NCI-H510A (cell line): ENCODE results near the gene RGL1.

Experiments used
- DNase-seq: peaks from one replicate; lab custom pipeline; 2025; lab: John Stamatoyannopoulos, UW

Gene RGL1

DNA sequence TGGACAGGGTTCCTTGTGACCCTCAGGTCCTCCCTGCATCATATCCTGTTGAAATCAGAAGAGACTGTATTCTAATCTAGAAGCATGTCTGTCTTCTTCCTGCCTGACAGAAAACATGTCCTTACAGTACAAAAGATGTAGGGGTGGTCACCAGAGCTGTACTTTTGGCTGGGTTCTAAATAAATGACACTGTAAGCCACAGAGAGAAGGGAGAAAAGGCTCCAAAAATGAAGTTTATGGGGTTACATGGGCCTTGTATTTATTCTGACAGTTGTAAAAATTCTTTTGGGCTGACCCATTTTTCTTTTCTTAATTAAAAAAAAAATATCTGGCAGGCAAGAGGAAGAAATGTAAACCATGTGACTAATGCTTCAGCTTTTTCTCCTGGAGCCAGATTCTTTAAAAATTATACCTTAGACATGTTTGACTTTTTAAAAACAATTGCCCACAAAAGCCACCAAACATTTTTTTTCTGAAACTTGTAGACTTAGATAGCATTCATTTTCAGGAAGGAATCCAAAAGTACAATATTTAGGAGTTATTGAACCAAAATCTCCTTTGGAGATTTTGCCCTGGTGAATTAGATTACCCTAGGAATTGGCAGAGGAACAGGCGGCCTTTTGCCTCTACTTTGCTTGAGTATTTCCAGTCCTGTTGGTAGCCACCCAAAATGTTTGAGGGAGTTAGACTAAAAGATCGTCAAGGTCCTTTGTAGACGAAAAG is 17.1 kb downstream of the RGL1 start:
- DNase-seq: no peak

DNA sequence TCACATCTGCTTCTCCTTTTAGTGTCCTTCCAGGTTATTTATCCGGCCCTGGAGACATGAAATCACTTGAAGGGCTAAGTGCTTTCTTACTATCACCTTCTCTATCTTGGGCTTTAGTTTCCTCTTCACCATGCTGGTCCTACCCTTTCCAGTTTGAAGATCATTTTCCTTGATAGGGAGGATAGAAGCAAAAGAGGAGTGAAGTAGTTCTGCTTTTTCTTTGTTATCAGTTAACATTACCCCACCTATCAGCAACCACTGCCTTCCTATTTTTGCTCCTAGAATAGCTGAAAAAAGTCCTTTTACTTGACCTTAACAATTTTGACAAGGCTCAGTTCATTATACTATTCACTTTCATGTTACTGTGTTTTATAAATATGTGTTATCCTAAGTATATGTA is 19.4 kb downstream of the RGL1 start:
- no peak for DNase-seq

DNA sequence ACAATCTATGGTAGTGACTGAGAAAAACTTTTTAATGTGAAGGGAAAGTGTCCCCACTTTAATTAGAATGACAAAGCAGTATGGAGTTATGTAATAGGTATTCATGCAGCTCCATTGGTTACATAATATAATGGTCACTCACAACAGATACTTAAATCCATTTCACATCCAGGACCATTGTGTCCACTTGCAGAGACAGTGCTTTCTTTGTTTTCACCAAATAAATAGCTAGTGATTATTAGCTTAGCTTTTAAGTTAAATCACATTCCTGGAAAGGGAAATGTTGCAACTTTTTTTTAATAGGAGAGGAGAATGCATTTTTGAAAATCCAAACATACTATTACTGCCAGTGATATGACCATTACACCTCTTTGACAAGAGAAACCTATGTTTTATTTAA is 22.9 kb downstream of the RGL1 start:
- DNase-seq: no peak

DNA sequence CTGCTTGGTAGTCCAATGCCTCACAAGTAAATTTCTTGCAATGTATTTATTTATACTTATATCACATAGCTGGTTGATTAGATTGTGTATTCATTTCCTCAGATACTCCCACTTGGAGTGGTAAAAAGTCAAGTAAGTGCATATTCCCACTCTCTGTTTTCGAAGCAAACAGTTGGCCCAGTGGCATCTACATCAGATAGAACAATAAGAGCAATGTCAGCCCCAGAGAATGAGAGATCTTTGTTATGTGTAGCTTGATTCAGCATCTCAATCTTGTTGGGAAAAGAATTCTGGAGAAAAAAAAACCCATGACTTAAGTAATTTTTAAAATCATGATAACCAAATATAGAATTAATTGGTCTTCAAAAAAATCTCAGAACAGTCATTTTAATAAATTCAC is 25.5 kb downstream of the RGL1 start:
- no peak for DNase-seq

DNA sequence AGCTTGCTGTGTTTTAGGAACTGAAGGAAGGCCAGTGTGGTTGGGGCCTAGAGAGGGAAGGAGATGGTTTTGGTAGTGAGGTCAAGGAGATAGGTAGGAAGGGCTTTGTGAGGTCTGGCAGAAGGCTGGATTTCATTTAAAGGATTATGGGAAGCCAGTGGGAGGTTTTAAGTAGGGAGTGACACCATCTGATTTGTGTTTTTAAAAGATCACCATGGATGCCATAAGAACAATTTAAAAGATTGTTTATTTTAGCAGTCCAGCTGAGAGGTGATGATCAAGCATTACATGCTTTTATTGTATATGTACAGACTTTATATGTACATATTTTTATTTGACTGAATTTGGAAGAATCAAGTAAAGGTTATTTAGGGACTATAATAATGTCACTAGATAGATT is 26.4 kb downstream of the RGL1 start:
- no peak for DNase-seq

DNA sequence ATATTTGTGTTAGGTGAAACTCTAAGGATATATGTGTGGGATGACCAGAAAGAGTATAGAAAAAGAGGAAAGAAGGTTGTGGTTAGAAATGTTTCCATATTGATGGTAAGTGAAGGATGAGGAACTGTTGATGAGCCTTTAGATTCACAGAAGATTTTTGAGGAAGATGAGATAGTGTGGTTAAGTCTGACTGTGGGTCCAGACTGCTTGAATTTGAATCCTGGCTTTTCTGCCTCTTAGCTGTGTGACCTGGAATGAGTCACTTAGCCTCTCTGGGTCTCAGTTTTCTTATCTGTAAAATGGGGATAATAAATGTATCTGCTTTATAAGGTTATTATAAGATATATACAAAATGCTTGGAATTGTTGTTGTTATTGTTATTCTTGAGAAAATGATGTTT is 27.5 kb downstream of the RGL1 start:
- no peak for DNase-seq

DNA sequence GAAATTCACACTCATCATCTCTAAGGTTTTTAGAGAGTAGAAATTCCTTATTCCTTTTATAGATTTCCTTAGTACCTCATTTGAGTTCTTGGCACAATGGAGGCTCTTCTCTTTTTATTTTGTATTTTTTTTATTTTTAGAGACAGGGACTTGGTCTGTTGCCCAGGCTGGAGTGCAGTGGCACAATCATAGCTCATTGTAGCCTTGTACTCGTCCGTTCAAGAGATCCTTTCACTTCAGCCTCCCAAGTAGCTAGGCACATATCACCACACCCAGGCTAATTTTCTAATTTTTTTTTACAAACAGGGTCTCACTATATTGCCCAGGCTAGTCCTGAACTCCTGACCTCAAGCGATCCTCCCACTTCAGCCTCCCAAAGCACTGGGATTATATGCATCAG is 29.6 kb downstream of the RGL1 start:
- no peak for DNase-seq

DNA sequence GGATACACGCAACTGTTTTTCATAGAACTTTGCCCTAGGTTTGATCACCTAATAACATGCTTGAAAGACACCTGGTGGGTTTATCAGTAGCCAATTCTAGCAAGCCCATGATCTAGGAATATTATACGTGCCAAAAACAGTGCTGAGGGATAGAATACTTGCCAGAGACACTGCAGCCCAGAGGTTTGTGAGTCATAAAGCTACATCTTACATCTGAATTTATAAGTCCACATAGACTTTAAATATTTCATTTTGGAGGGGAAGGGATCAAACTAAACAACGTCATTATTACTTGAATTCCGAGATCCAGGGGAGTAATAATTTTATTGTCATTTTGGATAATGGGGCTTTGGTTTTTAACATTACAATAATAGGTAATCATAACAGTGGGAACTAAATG is 31.7 kb downstream of the RGL1 start:
- DNase-seq: no peak

DNA sequence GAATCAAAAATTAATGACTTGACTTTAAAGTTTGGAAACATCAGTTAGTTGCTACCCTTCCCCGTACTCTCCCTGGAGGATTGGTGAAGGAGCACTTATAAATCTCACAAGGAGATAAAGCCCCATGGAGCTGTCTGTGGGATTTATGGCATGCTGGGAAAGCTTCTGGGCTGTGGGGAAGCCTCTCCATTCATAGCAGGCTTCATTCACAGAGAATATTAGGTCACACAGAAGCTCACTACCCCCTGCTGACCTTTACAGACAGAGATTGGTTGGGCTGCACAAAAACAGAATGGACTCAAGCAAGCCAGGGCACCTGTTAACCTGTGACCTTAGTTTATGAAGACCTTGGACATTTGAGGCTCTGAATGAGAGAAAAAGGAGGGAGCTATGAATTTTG is 32.1 kb downstream of the RGL1 start:
- DNase-seq: no peak

DNA sequence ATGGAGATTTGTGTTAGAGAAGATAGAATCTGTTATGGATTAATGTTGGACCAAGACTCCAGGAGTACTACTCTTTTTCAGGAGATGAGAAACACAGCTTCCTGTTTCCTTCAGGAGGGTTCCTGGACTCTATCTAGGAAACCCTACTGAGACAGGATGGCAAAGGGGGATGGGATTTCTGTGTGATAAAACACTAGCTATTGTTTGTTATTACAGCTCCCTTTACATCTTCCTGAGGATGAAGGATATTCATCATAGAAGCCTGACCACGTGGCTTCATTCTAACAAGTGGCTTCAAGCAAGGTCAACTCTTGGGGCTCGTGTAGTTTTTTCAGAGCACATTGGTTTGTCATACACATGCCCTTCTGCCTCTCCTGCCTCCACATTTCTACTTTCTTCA is 33.3 kb downstream of the RGL1 start:
- DNase-seq: no peak

DNA sequence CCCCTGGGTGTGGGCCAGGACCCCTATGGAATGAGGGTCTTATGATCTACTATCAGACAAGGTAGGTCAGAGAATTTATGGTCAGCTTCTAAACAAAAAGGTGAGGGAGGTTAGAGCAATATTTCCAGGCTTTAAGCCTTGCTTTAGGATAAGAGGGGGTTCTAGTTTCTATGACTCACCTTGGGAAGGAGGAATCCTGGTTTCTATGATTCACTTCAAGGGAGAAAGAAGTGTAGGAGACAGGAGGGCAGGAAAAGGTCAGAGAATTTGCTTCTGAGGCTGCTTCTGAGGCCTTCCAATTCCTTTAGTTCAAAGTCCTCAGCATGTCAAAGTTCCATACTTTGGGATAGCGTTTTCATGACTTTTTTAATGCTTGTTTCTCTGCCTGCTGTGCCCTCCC is 35.2 kb downstream of the RGL1 start:
- no peak for DNase-seq

DNA sequence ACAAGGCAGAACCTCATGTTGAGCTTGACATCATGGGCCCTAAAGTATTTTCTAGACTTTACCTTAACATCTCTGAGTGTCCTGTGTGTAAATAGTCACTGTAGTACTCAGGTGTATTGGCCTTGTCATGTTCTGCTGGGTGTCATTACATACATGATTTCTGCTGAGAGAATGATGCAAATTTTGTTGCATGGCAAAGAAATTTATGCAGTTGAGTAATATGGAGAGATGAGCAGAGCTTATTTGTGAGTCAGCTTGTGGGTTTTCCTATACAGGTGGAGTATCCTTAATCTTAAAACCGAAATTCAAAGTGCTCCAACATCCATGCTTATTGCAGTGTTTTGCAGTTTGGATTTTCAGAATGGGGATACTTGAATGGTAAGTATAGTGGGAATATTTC is 36.6 kb downstream of the RGL1 start:
- DNase-seq: no peak

DNA sequence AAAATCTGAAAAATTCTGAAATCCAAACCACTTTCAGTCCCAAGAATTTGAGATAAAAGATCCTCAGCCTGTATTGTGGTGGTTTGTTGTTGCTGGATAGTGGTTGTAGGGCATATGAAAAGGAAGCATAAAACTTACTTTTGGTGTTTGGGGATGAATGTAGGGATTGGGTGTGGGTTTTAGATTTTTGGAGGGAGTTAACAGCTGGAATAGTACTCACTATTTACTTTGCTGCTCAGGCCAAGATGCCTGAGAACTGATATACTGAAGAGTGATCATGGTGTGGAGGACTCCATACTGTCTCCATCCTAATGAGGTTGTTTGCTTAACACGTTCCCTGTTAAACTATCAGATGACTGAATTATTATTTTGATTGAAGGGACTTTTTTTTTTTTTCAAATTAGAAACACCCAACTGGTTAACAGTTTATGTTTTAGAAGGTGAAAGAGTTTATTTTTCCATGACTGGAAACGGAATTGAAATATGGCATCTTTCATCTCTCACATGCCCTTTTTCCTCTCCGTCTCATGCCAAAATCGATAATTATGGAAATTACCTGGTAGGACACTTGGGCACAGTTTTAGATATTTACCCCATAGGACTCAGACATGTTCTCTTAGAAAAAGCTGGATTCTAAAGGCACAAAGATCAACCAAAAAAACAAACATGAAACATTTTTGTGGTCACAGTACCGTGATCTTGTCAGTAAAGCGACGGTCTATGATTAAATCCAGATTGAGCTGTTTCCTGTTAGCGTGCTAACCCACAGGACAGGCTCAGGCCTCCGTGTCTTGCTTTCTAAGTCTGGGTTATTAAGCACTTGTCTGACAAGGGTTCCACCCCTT is 37.3 kb downstream of the RGL1 start:
- DNase-seq: no peak

DNA sequence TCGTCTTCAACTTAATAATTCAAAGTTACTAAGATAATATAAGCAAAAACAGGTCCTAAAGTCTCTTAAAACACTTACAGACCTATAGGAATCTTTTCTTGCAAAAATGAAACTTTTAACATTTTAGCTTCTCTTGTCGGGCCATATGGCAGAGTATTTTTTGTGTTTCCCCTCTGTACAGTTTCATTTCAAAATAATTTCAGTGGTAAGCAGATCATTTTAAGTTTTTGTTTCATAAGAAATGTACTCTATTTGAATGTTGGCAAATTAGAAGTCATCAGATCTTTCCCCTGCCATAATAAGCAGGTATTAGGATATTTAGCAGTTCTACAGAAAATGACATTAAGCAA is 37.9 kb downstream of the RGL1 start:
- DNase-seq: no peak

DNA sequence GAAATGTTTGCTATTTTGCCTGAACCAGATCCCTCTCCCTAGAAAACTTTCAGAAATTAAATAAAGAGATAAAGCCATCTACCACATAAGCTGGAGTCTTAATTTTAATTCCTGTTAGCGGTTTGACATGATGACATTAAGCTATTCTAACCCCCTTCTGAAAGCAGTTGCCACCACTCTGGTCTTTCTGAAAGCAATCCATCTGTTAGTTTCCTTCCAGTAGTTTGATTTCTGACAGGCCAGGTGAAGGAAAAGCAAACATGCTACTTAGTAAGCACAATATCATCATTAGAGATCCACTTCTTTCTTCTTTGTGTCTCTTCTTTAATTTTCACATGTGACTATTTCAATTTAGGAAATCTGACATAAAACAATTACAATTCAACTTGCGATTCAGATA is 39.9 kb downstream of the RGL1 start:
- no peak for DNase-seq

DNA sequence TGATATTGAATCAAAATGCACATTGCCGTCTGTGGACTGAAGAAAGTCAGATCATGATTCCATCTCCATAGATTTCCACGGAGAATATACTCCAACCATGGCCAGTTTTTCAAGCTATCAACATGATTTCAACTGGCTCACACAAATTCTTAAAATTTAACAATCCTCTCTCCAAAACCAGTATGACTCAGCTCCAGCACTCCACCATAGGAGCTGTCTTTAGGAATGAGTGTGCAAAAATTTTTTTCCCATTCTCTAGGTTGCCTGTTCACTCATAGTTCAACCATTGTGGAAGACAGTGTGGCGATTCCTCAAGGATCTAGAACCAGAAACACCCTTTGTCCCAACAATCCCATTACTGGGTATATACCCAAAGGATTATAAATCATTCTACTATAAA is 40.8 kb downstream of the RGL1 start:
- no peak for DNase-seq

DNA sequence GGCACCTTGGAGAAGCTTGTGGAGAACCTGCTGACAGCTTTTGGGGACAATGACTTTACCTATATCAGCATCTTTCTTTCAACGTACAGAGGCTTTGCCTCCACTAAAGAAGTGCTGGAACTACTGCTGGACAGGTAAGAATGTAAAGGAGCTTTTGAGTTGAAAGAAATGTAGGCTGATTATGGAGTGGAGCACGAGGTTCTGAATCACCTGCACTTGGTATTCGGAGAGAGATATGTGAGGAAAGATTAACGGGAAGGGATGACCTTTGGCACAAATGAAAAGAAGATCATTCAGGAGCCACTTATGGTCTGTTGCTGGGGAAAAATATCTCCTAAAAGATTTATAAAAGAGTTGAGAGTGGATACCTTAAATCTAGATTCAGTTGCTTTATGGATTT is 42.7 kb downstream of the RGL1 start:
- DNase-seq: no peak

DNA sequence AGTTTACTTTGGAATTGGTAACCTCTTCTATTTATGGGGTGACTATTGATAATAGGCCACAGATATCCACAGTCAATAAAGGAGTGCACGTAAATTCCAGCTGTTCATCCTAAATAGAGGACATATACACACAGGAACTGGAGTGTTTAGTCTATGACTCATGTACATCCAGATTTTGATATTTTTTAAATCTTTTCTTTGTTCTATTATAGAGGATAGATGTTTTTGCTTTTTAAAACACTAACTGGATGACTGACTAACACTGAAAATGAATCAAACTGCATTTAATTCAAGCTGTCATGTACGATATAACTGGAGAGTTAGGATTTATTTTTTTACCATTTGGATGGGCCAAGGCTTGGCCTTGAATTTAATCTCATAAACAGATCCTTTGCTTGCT is 45.9 kb downstream of the RGL1 start:
- DNase-seq: no peak

DNA sequence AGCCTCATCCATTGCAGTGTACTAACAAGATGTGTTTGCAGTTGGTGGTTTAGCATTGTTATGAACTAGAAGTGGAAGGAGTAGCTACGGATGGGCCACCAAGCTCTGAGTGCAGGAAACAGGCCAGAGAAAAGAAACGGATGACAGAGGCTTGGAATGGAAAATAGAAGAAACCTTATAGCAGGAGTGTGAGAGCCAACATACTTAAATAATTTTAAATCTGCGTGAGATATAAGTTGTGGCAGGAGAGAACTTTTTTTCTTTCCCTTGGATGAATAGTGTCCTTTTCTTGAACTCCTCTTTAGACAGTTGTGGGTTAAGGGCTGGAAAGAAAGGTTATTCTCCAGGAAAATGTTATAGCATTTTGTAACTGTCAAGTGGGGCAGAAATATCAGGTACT is 54.2 kb downstream of the RGL1 start:
- no peak for DNase-seq

DNA sequence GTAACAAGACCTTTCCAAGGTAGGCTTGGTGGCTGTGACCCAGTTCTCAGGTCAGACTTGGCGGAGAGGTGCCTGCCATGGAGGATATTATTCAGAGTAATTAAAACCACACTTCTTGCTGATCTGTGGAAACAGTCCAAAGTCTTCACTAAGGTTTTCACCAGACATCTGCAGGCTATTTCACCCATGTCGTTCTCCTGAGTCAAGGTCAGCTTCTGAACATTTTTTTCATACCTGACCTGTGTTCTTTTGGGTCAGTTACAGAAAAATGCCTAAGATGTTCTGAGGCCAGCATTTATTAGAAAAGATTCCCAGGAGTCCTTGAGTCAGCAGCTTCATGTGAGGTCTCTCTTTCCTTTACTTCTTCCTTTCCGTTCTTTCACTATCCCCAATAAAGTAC is 54.9 kb downstream of the RGL1 start:
- no peak for DNase-seq

DNA sequence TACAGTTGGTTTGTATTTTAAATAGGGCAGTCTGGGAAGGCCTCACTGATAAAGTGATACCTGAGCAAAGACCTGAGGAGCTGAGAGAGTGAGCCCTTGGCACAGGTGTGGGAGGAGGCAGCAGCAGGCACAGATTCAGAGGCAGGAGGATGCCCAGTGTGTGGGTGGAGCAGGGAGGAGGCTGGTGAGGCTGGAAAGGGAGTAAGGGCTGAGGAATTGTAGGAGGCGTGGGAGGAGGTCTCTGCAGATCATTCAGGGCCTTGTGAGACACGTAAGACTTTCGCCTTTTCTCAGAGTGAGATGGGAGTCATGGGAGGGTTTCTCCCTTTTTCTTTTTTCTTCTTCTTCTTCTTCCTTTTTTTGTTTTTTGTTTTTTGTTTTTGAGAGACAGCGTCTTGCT is 58.0 kb downstream of the RGL1 start:
- no peak for DNase-seq

DNA sequence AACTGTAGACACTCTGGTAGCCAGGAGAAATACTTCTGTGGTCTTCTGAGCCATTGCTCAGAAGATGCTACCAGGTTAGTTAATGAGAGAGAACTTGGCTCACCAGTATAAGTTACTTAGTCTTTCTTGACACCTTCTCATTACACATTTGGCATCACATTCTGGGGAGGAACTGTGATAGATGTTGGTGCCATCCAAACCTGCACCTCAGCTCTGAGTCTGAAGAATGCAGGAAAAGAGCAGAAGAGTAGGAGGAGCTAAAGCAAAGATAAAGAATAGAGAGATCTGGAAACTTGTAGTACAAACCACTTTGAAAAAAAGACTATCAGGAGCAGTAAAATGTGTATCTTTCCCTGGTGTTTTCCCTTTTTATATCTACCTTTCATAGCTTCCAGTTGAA is 58.9 kb downstream of the RGL1 start:
- no peak for DNase-seq

DNA sequence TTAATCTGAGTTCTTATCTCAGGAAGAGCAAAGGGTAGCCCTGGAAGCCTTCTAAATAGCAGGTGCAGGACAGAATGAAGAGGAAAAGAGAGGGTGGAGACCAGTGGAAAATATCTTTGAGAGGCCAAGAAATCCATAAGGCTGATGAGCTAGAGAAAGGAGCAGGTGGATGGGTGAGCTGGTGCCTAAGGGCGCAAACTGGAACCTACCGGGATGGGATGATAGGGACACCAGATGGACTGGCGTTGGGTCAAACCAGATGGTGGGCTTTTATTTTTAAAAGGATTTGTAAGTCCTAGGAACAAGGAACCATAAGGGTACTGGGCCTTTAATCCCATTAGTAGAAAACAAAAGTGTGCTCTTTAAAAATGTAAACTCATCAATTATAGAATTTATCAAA is 59.7 kb downstream of the RGL1 start:
- DNase-seq: no peak

DNA sequence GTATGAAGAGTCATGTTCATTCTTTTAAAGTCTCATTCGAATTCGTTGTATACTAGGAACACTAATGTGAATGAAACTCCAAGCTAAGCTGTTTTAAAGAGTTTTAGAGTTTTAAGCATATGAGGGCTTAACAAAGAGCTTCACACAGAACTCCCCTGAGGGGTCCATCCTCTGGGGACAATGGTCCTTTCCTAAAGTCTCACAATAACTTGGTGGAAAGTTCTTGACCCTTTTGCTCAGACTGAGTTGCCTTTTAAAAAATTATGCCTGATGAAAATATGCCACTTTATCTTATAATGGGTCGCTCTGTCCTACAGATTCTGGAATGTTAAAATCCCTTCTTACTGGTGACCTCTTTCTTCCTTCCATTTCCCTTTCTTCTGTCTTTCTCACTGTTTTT is 64.3 kb downstream of the RGL1 start:
- DNase-seq: no peak
